ENCODE data around the gene SYT13. TPM values are rescaled to one million over a fixed set of nuclear protein-coding genes. Genes with fewer than 3 reads are reported as not detected.

The SYT13 gene
- total RNA-seq, 1 experiment from 2014 or later: not detected

DNA sequence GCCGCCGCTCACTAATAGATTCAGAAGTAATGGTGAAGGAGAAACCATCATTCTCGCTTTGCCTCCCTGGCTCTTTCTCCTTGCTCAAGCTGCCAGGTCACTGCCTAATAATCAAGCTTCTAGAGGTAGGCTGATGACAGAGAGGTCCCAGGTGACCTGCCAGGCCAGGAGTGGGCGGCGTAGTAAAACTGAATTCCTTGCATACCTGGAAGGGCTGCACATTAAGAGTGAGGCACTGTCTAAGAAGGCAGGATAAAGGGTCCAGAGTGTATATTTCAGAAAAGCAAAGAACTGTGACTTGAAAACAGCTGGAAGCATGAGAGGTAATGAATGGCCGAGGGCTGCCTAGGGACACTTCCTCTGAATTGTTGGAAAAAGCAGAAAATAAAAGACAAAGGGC is 4.1 kb downstream of the SYT13 start:
- Histone ChIP-seq H3K4me2 (no peak overlapping the region), H3K36me3 (ENCODE audit: low read depth) (no peaks in the 10 kb centered on the region), H3F3A (ENCODE audit: insufficient read depth, low read depth) (no peaks in the 10 kb centered on the region), H3K9me2 (ENCODE audit: insufficient read depth) (no peaks in the 10 kb centered on the region), H3K27me3 (ENCODE audit: insufficient read depth, low read depth) (peaks cover 73% of the 10 kb centered on the region), H3K4me1 (replicated peaks; ENCODE audit: insufficient read depth) (no peaks in the 10 kb centered on the region), H4K20me1 (ENCODE audit: insufficient read depth) (no peaks in the 10 kb centered on the region), H3K4me3 (no peak overlapping the region), H2AFZ (no peak overlapping the region), H3K79me2 (ENCODE audit: low read depth) (no peaks in the 10 kb centered on the region), H3K9me3 (ENCODE audit: insufficient read depth, low read depth) (no peaks in the 10 kb centered on the region), H3K27ac (no peak overlapping the region)
- TF ChIP-seq, protein P1, sequence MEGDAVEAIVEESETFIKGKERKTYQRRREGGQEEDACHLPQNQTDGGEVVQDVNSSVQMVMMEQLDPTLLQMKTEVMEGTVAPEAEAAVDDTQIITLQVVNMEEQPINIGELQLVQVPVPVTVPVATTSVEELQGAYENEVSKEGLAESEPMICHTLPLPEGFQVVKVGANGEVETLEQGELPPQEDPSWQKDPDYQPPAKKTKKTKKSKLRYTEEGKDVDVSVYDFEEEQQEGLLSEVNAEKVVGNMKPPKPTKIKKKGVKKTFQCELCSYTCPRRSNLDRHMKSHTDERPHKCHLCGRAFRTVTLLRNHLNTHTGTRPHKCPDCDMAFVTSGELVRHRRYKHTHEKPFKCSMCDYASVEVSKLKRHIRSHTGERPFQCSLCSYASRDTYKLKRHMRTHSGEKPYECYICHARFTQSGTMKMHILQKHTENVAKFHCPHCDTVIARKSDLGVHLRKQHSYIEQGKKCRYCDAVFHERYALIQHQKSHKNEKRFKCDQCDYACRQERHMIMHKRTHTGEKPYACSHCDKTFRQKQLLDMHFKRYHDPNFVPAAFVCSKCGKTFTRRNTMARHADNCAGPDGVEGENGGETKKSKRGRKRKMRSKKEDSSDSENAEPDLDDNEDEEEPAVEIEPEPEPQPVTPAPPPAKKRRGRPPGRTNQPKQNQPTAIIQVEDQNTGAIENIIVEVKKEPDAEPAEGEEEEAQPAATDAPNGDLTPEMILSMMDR (conservative IDR thresholded peaks at IDR 0.05): no peak
- no peak for TF ChIP-seq EZH2 (IDR thresholded peaks at IDR 0.05; ENCODE audit: low read depth)
- intact Hi-C loops (cut with micrococcal nuclease; ENCODE audit: unreplicated experiment): no loop called here
- ChIA-PET POLR2A (ENCODE audit: unreplicated experiment) (no interaction called here), CTCF (interaction anchor here (0.5 to 1.0 kb wide), 2 partner anchors 160 to 171 kb away, joined by 3 to 11 read pairs; no protein-coding TSS in a partner anchor)
- DNase-seq: no peak
- no TSS peak for BruUV-seq (replicated peaks)

DNA sequence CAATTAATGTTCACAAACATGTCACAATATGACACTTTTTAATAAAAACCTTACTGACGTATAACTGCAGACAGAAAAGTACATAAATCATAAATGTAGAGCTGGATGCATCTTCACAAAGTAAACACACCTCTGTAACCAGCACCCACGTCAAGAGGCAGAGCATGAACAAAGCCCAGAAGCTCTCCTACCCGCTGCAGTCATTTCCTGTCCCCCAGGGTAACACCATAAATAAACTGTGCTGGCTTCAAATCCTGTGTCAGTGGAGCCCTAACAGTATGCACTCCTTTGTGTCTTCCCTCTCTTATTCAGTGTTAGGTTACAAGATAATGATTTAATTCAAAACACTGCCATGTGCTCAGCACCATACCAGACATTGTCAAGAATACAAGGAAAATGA is 5.7 kb downstream of the SYT13 start:
- Histone ChIP-seq H3K9me2 (ENCODE audit: insufficient read depth) (no peaks in the 10 kb centered on the region), H3K4me2 (no peak overlapping the region), H3K79me2 (ENCODE audit: low read depth) (no peaks in the 10 kb centered on the region), H3K27ac (no peak overlapping the region), H3F3A (ENCODE audit: insufficient read depth, low read depth) (no peaks in the 10 kb centered on the region), H3K4me3 (no peak overlapping the region), H2AFZ (no peak overlapping the region), H3K9me3 (ENCODE audit: insufficient read depth, low read depth) (no peaks in the 10 kb centered on the region), H3K4me1 (replicated peaks; ENCODE audit: insufficient read depth) (no peaks in the 10 kb centered on the region), H3K27me3 (ENCODE audit: insufficient read depth, low read depth) (peaks cover 60% of the 10 kb centered on the region), H3K36me3 (ENCODE audit: low read depth) (no peaks in the 10 kb centered on the region), H4K20me1 (ENCODE audit: insufficient read depth) (no peaks in the 10 kb centered on the region)
- intact Hi-C loops (cut with micrococcal nuclease; ENCODE audit: unreplicated experiment): no loop called here
- TF ChIP-seq, protein P1 (conservative IDR thresholded peaks at IDR 0.05): no peak
- TF ChIP-seq EZH2 (IDR thresholded peaks at IDR 0.05; ENCODE audit: low read depth): no peak
- ChIA-PET POLR2A (ENCODE audit: unreplicated experiment) (no interaction called here), CTCF (no interaction called here)
- DNase-seq: no peak
- BruUV-seq (replicated peaks): no TSS peak

DNA sequence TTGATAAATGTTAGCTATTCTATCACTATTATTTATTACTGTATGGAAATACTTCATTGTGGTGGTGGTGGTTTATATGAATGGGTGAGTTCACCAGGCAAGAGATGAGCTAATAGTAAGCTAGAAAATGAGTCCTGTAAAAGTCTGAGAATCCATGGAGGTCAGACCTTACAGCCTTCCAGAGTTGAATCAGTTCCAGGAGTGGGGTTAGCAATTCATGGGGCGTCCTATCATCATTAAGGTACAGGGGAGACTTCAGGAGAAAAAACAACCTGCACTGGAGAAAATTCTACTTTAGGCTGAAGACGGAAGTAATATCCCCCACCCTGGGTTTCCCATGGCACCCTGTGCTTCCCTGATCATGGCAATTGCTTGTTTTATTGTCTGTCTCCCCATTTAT is 6.5 kb downstream of the SYT13 start:
- Histone ChIP-seq H3K9me2 (ENCODE audit: insufficient read depth) (no peaks in the 10 kb centered on the region), H3K4me3 (no peak overlapping the region), H3F3A (ENCODE audit: insufficient read depth, low read depth) (no peaks in the 10 kb centered on the region), H3K9me3 (ENCODE audit: insufficient read depth, low read depth) (no peaks in the 10 kb centered on the region), H3K27me3 (ENCODE audit: insufficient read depth, low read depth) (peaks cover 58% of the 10 kb centered on the region), H4K20me1 (ENCODE audit: insufficient read depth) (no peaks in the 10 kb centered on the region), H3K27ac (no peak overlapping the region), H3K36me3 (ENCODE audit: low read depth) (no peaks in the 10 kb centered on the region), H3K4me1 (replicated peaks; ENCODE audit: insufficient read depth) (no peaks in the 10 kb centered on the region), H3K79me2 (ENCODE audit: low read depth) (no peaks in the 10 kb centered on the region), H2AFZ (no peak overlapping the region), H3K4me2 (no peak overlapping the region)
- TF ChIP-seq EZH2 (IDR thresholded peaks at IDR 0.05; ENCODE audit: low read depth): no peak
- TF ChIP-seq, protein P1 (conservative IDR thresholded peaks at IDR 0.05): no peak
- POLR2A ChIA-PET (ENCODE audit: unreplicated experiment): no interaction called here
- CTCF ChIA-PET: no interaction called here
- intact Hi-C loops (cut with micrococcal nuclease; ENCODE audit: unreplicated experiment): no loop called here
- BruUV-seq (replicated peaks): no TSS peak
- DNase-seq: no peak

Measured in PC-9 (cell line).